Left forelimb (tissue), 1 donor: Measurements from ENCODE around the gene EGFL7.
"Not testable (repeated sequence)": the region's sequence is repeated elsewhere in the genome, so short reads cannot be mapped to it uniquely, and the experiment has no call there.

Experiments
- DNase-seq: peaks from one replicate; pipeline ENCODE4 v3.0.0-alpha.2; 2018; ENCODE audit warnings: low spot score

Gene EGFL7

DNA sequence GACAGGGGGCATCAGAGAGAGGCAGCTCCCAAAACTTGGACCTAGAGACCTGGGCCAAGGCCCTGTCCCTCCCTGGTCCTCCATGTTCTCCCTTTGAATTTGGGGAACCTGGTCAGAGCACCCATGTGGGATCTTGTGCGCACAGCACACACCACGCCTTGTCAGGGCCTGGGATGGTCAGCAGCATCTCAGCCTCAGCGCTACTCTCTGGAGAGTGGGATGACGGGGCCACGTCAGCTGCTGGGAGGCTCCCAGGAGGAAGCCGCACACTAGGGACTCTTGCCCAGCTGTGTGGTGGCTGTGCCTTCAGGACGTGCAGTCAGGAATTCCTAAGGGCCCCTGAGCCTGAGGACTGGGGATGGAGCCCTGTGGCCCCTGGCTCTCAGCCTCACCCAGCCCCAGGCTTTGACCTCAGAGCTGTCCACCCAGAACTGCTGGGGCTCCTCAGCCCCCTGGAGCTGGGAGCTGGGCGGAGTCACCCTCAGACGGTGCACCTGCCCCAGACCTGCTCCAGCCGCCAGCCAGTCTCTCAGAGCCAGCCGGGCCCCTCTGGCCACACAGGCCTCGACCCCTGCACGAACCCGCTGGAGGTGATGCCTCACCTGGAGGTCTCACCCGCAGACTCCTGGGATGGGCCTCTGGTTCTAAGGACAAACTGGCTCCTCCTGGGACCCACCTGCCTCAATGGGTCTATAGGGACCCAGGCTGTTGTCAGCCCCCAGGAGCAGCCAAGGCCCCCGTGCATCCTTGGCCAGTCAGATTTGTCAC lies 38.3 kb upstream of the EGFL7 start:
- DNase-seq: no peak

GRCh38 chr9:136625101-136626065 lies 37.3 kb upstream of the EGFL7 start:
- no peak for DNase-seq

- no peak for DNase-seq
These were observed 36.5 kb upstream of the EGFL7 start for GRCh38 chr9:136626066-136626725.

GRCh38 chr9:136626740-136627642 lies 35.7 kb upstream of the EGFL7 start:
- DNase-seq: no peak

DNA sequence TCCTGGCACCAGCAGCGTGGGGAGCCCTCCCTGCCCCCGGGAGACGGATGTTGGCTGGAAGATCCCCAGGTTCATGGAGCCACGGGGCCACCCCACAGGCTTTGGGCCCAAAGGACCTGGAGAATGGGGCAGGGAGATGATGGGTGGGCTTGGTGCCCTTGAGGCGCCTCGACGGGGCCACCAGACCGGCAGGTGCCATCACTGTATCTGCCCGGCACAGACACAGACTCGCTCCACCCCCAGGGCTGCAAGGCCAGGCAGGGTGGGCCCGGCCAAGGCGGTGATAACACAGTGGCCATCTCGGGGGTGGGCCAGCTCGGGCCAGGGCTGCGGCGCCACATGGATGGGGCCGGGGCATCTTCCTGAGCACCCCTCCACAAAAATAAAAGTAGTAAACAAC lies 35.0 kb upstream of the EGFL7 start:
- no peak for DNase-seq

GRCh38 chr9:136628268-136628667 lies 34.4 kb upstream of the EGFL7 start:
- no peak for DNase-seq

- DNase-seq: no peak
These were observed 33.5 kb upstream of the EGFL7 start for GRCh38 chr9:136629001-136629878.

- DNase-seq: no peak
These were observed 32.6 kb upstream of the EGFL7 start for GRCh38 chr9:136629879-136630661.

- DNase-seq: no peak
These were observed 32.1 kb upstream of the EGFL7 start for GRCh38 chr9:136630662-136630992.

GRCh38 chr9:136631038-136632000 lies 31.4 kb upstream of the EGFL7 start:
- peak; percentile 87 for DNase-seq

- not testable (repeated sequence) for DNase-seq
These were observed 30.6 kb upstream of the EGFL7 start for GRCh38 chr9:136632072-136632471.

GRCh38 chr9:136632491-136633106 lies 30.1 kb upstream of the EGFL7 start:
- not testable (repeated sequence) for DNase-seq

GRCh38 chr9:136634904-136635303 lies 27.8 kb upstream of the EGFL7 start:
- no peak for DNase-seq

DNA sequence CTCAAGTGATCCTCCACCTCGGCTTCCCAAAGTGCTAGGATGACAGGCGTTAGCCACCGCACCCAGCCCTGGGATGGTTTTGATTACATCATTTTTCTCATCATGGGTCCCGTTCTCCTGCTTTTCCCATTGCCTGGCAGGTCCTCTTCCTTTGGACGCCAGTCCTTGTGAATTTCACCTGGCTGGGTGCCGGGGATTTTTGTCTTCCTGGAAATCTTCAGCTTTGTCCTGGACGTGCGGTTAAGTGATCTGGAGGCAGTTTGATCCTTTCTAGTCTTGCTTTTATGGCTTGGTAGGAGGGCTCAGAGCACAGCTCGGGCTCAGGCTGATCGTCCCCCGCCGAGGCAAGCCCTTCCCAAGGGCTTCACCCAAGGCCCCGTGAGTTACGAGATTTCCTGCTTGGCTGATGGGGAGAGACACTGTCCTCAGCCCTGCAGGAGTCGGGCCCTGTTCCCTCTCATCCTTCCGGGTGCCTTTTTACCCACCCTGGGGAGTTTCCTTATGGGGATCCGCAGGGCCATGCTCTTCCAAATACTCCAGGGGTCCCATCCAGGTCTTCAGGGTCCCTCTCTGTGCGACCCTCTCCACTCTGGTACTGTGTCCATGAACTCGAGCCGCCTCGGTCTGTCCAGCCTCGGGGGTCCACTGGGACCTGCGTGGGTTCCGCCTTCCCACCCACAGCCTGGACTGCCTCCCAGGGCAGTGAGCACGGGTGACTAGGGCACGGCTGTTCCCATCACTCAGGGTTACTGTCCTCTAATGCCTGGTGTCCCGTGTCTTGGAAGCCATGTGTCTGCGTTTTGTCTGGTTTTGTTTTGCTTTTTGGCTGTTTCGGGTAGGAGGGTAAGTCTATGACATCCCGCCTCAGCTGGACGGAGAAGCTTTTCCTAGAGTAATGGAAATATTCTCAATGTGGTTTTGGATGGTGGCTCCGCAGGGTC lies 22.3 kb upstream of the EGFL7 start:
- no peak for DNase-seq

GRCh38 chr9:136642439-136642921 lies 20.2 kb upstream of the EGFL7 start:
- DNase-seq: no peak

DNA sequence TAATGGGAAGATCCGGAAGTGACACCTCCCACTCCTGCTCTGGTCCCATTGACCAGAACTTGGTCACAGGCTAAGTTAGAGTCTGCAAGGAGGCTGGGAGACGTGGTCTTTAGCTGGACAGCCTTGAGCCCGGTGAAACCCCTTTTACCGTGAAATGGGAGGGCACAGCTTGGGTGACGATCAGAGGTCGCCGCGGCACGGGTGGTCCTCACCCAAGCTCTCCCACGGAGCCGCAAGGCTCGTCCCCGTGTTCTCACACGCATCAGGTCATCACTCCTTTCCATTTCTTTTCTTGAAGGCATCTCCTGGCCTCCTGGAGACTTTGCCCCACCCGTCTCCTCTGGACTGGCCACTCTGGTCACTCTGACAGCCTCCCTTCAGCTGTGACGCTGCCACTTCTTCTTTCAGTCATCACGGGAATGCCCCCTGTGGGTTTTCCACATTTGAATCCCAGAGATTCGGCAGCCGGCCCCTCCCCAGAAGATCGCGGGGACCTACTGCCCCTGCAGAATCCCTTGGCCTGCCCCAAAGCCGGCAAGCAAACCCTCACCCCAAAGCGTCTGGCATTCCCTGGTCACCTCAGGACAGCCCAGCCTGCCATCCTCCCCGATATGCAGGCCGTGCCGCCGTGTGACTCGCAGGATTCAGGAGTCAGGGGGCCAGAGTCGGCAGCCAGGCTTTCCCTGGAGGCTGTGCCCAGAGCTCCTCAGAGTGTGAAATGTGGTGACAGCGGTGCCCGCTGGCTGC lies 18.9 kb upstream of the EGFL7 start:
- DNase-seq: no peak
